Gastroesophageal sphincter (tissue), 3 donors: Measurements from ENCODE around the gene DUSP10.

Experiments used
- CTCF ChIP-seq, 4 experiments: fragments of 200-600 bp in 2 of 4; fragments of 450-650 bp in 2 of 4; sonication (generic) in 1 of 4; IDR thresholded peaks; one replicate each; pipeline ENCODE4 v1.5.1; 2017 to 2019; ENCODE audit warnings: antibody characterized with exemption in 4 of 4, mild to moderate bottlenecking in 2 of 4, moderate library complexity in 2 of 4
- POLR2A ChIP-seq, 2 donors: fragments of 450-650 bp; IDR thresholded peaks; one replicate each; pipeline ENCODE4 v1.6.1; 2017; ENCODE audit warnings: antibody characterized with exemption in 2 of 2, mild to moderate bottlenecking in 2 of 2, moderate library complexity in 1 of 2

GRCh38 chr1:221720545-221720944 is 21.3 kb downstream of the DUSP10 start:
- no peak for TF ChIP-seq POLR2A (IDR thresholded peaks at IDR 0.05)
- TF ChIP-seq CTCF (IDR thresholded peaks at IDR 0.05): no peak
